ENCODE results near the gene MDK.

DNA sequence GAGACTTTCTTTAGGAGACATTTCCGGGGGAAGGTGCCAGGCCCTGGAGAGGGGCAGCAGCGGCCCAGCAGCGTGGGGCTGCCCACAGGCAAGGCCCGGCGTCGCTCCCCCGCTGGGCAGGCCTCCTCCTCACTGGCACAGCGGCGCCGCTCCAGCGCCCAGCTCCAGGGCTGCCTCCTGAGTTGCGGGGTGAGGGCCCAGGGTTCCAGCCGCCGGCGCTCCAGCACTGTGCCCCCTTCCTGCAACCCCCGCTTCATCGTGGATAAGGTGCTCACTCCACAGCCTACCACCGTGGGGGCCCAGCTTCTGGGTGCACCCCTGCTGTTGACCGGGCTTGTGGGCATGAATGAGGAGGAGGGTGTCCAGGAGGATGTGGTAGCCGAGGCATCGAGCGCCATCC, 15.2 kb upstream of the MDK start:
- TF ChIP-seq POLR2A (IDR thresholded peaks at IDR 0.05): no peak
- TF ChIP-seq, protein P1, sequence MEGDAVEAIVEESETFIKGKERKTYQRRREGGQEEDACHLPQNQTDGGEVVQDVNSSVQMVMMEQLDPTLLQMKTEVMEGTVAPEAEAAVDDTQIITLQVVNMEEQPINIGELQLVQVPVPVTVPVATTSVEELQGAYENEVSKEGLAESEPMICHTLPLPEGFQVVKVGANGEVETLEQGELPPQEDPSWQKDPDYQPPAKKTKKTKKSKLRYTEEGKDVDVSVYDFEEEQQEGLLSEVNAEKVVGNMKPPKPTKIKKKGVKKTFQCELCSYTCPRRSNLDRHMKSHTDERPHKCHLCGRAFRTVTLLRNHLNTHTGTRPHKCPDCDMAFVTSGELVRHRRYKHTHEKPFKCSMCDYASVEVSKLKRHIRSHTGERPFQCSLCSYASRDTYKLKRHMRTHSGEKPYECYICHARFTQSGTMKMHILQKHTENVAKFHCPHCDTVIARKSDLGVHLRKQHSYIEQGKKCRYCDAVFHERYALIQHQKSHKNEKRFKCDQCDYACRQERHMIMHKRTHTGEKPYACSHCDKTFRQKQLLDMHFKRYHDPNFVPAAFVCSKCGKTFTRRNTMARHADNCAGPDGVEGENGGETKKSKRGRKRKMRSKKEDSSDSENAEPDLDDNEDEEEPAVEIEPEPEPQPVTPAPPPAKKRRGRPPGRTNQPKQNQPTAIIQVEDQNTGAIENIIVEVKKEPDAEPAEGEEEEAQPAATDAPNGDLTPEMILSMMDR (IDR thresholded peaks at IDR 0.05): no peak
- no peak for TF ChIP-seq EP300 (IDR thresholded peaks at IDR 0.05)

Measured in gastroesophageal sphincter (tissue), 3 donors.